ENCODE results near the gene ZBTB7C. TPM values are rescaled to one million over a fixed set of nuclear protein-coding genes. Genes with fewer than 3 reads are reported as not detected.

Gene ZBTB7C
- polyA plus RNA-seq, 1 donor (not counting 4 experiments of a cell fraction or from before 2014, with no cell fraction given): 0.58 TPM

DNA sequence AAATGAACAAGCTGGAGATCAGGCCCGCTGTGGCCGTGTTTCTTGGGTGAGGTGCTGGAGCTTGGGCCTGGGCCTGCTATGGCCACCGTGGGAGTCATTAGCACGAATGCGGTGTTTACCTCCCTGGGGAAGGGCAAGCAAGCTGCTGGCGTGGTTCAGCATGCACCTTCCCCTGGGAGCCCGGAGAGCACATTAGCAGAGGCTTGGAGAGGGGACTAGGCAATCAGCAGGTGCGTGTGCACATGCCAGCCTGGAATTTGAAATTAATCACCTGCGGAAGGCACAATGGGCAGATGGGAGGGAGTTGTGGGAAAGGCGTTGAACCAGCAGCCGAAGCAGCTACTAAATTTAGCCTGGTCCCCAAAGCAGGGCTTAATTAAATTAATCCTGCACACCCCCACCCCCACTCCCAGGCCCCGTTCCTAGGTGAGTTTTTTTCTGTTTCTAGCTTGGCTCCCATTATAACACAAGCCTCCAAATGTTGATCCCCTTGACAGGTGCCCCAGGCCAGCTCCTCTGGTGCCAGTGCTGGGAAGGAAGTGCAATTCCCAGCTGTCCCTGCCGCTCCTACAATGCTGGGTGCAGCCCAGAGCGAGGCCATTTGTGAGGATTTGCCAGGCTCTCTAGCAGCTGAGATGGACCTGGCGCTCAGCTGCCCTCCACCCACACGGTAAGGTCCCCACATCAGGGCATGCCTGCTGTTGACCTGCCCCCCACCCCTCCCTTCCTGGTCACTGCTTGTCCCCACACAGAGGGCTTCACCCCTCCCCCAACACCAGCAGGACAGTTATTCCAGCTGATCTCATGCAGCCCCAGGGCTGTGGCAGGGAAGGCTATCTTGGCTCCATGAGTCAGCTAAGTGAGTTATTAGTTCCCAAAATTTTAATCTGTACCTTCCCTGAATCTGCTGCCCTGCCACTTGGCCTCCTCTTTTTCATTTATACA, 115.0 kb downstream of the ZBTB7C start:
- H3K9ac ChIP-seq (ENCODE audit: control insufficient read depth, extremely low read depth, insufficient read depth, low read length): no peak overlapping the region
- H2AFZ ChIP-seq (ENCODE audit: control insufficient read depth, low read length): no peak overlapping the region
- no peaks in the 10 kb centered on the region for H3K9me3 ChIP-seq (ENCODE audit: control insufficient read depth, low read depth, low read length)
- FAIRE-seq: peak; percentile 67
- no peak overlapping the region for H3K4me2 ChIP-seq (ENCODE audit: control insufficient read depth, extremely low read depth, insufficient read depth, low read depth, low read length)
- no peak for DNase-seq (ENCODE audit: low read depth, low spot score)
- no peaks in the 10 kb centered on the region for H3K36me3 ChIP-seq (ENCODE audit: control insufficient read depth in 2 of 2, extremely low read depth in 1 of 2, insufficient read depth in 2 of 2, low read length in 2 of 2)
- H3K27me3 ChIP-seq (ENCODE audit: control insufficient read depth, extremely low read depth, insufficient read depth, low read length): no peaks in the 10 kb centered on the region
- H3K4me3 ChIP-seq (ENCODE audit: control insufficient read depth in 2 of 3, extremely low read depth in 1 of 3, insufficient read depth in 2 of 3, low read depth in 1 of 3, low read length in 3 of 3): no peak overlapping the region
- no peaks in the 10 kb centered on the region for H4K20me1 ChIP-seq (ENCODE audit: control insufficient read depth, extremely low read depth, insufficient read depth, low read length)
- peaks cover 7% of the 10 kb centered on the region for H3K4me1 ChIP-seq (ENCODE audit: control insufficient read depth, extremely low read depth, insufficient read depth, low read length)
- dilution Hi-C loops (cut with MboI; ENCODE audit: extremely low pct_ligation_motif_present, low sequenced_read_pairs): no loop called here
- no peaks in the 10 kb centered on the region for H3K9me1 ChIP-seq (ENCODE audit: control insufficient read depth, extremely low read depth, insufficient read depth, low read length)
- TF ChIP-seq CTCF (optimal IDR thresholded peaks at IDR 0.05 in 1 of 3, IDR thresholded peaks at IDR 0.05 in 1 of 3, conservative IDR thresholded peaks at IDR 0.05 in 1 of 3; ENCODE audit: extremely low read depth in 1 of 3, insufficient read depth in 2 of 3, low read length in 3 of 3) (no peak), EZH2 (IDR thresholded peaks at IDR 0.05; ENCODE audit: low read length) (no peak)
- no peak overlapping the region for H3K27ac ChIP-seq (ENCODE audit: control insufficient read depth, insufficient read depth, low read length)
- no peaks in the 10 kb centered on the region for H3K79me2 ChIP-seq (ENCODE audit: control insufficient read depth, insufficient read depth, low read length)

DNA sequence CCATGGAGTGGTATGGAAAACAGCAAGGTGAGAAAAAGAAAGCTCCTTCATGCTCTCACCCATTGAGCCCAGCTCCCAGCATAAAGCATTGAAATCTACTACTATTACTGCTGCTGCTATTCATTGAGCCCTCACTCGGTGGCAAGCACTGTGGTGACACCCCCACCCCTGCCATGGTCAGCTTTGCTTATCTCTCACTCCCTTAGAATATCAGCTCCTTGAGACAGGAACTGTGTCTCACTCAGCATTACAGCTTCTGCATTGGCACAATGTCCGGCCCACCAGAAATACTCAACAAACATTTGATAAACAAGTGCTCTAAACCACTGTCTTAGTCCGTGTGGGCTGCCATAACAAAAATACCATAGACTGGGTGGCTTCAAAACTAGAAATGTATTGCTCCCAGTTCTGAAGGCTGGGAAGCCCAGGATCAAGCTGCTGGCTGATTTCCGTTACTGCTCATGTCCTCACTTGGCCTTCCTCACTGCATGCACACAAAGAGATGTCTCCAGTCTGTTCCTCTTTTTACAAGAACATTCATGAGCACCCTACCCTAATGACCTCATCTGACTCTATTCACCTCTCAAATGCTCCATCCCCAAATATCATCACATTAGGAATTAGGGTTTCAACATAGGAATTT, 116.3 kb downstream of the ZBTB7C start:
- no peaks in the 10 kb centered on the region for H3K27me3 ChIP-seq (ENCODE audit: control insufficient read depth, extremely low read depth, insufficient read depth, low read length)
- no peak overlapping the region for H3K27ac ChIP-seq (ENCODE audit: control insufficient read depth, insufficient read depth, low read length)
- no peaks in the 10 kb centered on the region for H3K79me2 ChIP-seq (ENCODE audit: control insufficient read depth, insufficient read depth, low read length)
- no peak overlapping the region for H3K9ac ChIP-seq (ENCODE audit: control insufficient read depth, extremely low read depth, insufficient read depth, low read length)
- peaks cover 7% of the 10 kb centered on the region for H3K4me1 ChIP-seq (ENCODE audit: control insufficient read depth, extremely low read depth, insufficient read depth, low read length)
- no peaks in the 10 kb centered on the region for H4K20me1 ChIP-seq (ENCODE audit: control insufficient read depth, extremely low read depth, insufficient read depth, low read length)
- no peak overlapping the region for H3K4me3 ChIP-seq (ENCODE audit: control insufficient read depth in 2 of 3, extremely low read depth in 1 of 3, insufficient read depth in 2 of 3, low read depth in 1 of 3, low read length in 3 of 3)
- TF ChIP-seq EZH2 (IDR thresholded peaks at IDR 0.05; ENCODE audit: low read length) (no peak), CTCF (optimal IDR thresholded peaks at IDR 0.05 in 1 of 3, IDR thresholded peaks at IDR 0.05 in 1 of 3, conservative IDR thresholded peaks at IDR 0.05 in 1 of 3; ENCODE audit: extremely low read depth in 1 of 3, insufficient read depth in 2 of 3, low read length in 3 of 3) (no peak)
- DNase-seq (ENCODE audit: low read depth, low spot score) (no peak), FAIRE-seq (no peak)
- H3K36me3 ChIP-seq (ENCODE audit: control insufficient read depth in 2 of 2, extremely low read depth in 1 of 2, insufficient read depth in 2 of 2, low read length in 2 of 2): no peaks in the 10 kb centered on the region
- H3K9me1 ChIP-seq (ENCODE audit: control insufficient read depth, extremely low read depth, insufficient read depth, low read length): no peaks in the 10 kb centered on the region
- H2AFZ ChIP-seq (ENCODE audit: control insufficient read depth, low read length): no peak overlapping the region
- dilution Hi-C loops (cut with MboI; ENCODE audit: extremely low pct_ligation_motif_present, low sequenced_read_pairs): no loop called here
- H3K4me2 ChIP-seq (ENCODE audit: control insufficient read depth, extremely low read depth, insufficient read depth, low read depth, low read length): no peak overlapping the region
- H3K9me3 ChIP-seq (ENCODE audit: control insufficient read depth, low read depth, low read length): no peaks in the 10 kb centered on the region
